ENCODE data around the gene TAX1BP1.
"Not testable (repeated sequence)": the region's sequence is repeated elsewhere in the genome, so short reads cannot be mapped to it uniquely, and the experiment has no call there.

The TAX1BP1 gene

DNA sequence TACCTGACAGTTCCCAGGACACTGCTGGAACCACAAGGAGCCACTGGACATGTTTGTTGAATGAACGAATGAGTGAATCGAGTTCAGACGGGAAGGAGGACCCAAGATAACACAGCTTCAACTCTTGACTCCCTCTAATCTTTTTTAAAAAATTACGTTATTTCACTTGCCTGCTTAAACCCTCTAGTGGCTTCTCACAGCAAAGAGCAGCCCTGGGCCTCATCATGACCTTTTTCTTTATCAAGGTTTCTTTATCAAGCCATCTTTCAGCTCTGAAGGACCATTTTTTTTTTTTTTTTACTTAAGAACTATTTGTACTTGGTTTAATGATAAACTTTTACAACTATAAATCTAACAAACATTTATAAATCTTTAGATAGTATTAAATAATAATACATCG, 110.6 kb downstream of the TAX1BP1 start:
- no peak for DNase-seq

DNA sequence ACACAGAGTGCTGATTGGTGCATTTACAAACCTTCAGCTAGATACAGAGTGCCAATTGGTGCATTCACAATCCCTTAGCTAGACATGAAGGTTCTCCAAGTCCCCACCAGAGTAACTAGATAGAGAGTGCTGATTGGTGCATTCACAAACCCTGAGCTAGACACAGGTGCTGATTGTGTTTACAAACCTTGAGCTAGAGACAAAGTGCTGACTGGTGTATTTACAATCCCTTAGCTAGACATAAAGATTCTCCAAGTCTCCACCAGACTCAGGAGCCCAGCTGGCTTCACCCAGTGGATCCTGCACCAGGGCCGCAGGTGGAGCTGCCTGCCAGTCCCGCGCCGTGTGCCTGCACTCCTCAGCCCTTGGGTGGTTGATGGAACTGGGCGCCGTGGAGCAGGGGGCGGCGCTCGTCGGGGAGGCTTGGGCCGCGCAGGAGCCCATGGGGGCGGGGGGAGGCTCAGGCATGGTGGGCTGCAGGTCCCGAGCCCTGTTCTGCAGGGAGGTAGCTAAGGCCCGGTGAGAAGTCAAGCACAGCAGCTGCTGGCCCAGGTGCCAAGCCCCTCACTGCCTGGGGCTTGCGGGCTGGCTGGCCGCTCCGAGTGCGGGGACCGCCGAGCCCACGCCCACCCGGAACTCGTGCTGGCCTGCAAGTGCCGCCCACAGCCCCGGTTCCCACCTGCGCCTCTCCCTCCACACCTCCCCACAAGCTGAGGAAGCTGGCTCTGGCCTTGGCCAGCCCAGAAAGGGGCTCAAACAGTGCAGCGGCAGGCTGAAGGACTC, 116.9 kb downstream of the TAX1BP1 start:
- DNase-seq, result not testable (repeated sequence)

DNA sequence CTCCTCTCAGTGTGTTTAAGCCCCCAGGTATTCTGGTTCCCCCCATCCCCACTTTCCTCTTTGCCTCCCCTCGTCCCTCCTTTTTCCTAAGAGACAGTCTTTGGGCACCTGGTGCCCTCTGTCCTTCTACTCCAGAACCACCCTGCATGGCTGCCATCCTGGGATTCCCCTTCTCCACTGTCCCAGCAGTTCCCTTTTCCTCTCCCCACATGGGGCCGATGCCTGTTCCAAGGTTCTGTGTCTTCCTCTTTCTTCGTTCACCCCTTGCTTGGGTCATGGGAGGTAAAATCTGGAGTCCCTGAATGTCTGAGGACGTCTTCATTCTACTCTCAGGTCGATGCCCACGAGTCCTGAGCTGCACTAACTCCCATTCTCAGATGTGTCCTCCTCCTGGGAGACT, 120.8 kb downstream of the TAX1BP1 start:
- no peak for DNase-seq

DNA sequence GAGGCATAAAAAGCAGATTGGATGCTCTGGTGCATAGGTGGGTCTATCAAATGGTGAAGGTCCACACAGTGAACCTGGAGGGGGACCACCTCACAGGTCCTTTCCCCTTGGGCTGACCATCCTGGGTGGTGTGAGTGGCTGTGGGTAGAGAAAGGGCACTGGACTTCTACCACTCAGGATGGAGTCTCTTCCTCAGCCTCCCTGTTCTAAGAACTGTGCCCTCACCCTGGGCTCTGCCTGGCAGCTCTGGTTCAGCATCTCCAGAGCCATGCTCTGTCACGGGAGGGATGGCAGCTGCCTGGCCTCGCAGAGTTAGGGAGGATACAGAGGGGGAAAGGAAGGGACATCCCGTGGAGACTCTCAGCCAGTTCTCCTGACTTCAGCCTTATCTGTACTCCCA, 121.8 kb downstream of the TAX1BP1 start:
- no peak for DNase-seq

DNA sequence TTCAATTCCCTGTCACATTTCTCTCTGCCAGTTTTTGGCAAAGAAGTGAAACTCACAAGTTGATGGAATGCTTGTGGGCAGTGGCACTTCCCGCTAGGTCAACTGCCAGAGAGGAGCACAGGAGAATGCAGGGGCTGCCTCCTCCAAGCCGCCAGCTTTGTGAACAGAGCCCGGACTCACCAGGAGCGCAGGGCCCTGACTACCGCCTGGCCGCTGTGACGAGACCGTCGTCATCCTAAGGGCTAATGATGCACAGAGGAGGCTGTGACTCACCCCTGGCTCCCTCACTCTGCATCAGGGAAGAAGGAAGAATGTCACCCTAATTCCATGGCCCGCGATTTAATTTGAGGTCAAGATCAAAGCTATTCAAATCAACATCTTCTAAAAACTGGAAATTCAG, 123.9 kb downstream of the TAX1BP1 start:
- no peak for DNase-seq

DNA sequence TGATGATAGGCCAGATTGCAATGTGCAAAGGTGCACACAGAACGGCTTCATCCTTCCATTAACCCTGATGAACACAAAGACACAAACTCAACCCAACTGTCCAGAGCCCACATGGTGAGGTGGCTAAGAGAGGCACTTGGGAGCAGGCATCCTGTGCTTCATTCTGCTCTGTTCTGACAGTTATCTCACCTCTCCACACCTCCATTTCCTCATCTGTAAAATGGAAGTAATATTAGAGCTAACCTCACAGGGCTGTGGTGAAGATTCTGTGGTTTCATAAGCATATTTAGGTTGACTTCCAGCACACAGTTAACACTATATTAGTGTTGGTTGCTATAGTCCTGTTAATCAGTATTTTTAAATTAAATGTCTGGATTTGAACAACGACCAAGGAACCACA, 126.3 kb downstream of the TAX1BP1 start:
- no peak for DNase-seq

DNA sequence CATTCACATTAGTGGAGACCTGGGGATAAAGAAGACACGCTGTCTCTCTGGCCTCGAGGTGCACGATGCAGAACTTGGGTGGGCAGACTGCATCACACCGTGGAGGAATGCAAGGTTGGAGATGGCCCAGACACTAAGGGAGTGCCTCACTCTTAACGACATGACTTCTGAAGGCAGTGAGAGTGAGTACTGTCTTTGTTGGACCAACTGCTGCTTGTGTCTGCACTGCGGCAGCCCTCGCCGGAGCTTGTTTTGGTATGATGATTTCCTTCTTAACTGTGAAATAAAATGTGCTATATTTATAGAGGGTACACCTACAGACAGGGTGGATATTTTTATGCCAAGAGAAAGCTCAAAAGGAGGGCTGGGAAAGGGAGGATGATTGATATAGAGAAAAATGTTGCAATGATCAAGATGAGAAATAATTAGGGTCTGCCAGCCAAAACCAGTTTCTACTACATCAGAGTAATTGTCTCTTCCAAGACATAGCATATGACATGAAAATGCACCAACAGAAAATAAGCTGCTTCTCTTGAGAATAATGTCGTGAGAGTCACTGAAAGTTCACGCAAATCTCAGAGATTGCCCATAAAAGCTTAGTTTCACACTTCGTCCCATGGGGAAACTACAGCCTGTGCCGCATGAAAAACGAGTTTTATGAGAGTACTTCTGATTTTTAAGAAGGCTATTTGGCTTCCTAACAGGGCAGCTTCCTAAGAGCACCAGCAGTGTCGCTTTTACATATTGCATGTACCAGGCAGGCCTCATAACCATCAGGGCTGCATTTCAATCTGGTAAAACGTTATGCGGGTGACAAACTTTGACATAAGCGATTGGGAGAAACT, 127.1 kb downstream of the TAX1BP1 start:
- no peak for DNase-seq

DNA sequence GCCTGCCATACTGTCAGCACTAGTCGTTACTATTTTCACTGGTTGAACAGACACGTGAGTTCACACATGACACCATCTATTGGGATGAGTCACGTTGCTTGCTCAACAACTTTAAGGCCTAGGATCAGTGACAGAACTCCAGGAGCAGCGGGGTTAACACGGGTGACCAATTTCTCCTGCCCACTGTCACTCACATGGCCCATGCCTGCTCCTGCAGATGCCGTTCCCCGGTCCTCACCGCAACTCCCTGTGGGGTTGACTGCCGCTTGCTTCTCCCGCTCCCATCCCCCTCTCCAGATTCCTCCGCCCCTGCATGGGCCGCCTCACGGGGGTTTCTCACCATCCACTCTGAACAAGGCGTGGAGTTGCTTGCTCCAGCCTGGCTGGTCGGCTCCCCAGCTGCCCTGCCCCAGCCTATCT, 128.2 kb downstream of the TAX1BP1 start:
- DNase-seq, result no peak

DNA sequence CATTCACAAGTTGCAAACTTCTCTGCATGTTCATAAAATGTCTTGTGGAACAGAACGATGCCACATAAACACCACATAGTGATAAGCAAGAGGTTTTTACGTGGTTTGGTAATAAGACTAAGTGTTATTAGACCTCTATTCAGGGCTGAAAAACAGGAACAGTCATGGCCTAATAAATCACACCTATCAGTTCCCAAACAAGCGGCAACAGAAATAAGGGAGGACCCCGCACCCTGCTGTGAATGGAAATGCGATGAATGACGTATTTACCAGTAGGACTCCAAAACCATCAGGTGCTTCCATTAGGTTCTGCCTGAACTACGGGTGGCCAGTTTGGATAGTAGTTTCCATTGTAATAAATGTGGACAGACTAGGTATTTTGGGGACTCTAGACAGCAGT, 129.1 kb downstream of the TAX1BP1 start:
- no peak for DNase-seq

DNA sequence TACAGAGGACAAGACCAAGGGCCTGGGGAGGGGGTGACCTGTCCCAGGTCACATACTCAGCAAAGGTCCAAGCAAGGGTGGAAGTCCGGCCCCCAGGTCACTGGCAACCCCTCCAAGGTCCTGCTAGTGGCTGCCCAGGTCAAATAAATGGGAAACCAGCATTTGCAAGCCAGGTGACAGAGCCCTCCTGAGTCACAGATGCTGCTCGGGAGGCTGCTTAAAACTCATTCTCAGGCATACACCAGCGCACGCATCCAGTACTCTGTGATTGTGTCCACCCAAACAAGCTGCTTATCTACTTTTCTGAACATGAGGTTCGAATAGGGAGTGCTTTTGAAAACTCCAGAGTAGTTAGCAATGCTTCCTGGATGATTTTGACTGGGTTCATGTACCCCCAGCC, 130.6 kb downstream of the TAX1BP1 start:
- no peak for DNase-seq

DNA sequence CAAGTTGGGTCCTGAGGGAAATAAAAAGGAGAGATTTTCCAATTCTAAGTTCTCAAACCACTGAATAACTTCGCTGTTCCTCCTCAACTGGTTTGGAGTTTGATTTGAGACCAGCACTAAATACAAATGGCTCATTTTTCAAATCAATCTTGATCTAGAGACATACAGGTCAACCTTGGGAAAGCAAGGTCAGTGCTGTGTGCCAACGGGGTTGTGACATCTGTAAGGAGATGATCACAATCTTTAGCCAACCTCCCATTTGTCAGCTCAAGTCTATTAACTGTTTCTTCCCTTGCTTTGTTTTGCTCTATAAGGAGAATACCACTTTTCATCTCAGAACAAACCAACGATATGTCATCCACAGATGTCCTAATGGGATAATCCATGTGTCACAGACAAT, 131.1 kb downstream of the TAX1BP1 start:
- DNase-seq, result no peak

DNA sequence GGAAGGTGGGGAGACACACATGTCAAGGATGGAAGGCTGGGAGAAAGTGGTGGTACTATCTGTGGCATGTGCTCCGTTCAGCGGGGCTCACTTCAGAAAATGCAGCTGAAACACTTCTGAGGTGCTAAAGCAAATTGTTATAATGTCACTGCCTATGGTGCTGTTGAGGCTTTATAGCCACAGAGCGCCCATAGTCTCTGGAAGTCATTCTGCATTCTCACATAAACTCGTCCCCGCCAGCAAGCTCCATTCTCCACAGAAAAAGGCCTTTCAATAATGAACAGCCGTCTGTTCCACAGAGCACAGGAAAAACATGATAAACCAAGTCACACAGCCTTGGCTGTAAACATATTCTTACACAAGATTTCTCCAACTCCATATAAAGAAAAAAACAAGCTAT, 131.9 kb downstream of the TAX1BP1 start:
- no peak for DNase-seq

DNA sequence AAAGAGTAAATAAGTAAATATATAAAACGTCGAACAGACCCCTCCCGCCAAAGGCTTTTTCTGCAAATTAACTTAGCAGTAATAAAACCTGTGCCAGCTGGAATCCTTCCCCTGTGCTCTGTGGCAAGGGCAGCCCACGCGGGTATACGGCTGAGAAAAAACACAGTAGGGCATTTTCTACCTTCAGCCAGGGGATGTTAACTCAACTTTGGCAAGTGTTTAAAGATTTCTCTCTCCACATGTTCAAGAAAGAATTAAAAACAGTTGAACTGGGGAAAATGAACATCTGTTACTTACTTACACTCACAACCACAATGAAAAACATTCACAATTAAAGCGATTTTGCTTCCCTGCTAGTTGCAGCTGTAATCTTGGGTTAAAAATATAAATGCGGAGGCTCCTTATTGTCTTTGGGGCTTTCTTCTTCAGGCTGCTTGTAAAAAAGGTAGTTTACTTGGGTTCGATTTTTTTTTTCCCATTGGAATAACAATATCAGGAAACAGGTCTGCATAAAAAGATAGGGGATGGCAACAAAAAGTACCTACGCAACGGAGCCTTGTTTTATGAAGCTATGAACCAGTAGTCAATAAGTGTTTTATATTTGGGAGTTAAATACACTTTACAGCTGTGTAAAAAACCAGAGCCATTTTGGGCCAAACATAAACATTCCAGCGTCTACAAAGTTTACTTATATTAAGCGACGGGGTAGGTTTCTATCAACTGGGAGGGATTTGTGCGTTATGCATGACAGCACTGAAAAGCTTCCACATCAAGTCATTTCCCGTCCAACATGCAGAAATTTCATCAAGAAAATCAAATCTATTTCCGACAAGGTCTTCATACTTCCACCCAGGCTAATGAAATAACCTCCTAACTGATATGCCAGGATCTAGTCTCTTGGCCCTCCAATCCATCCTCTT, 132.7 kb downstream of the TAX1BP1 start:
- no peak for DNase-seq

DNA sequence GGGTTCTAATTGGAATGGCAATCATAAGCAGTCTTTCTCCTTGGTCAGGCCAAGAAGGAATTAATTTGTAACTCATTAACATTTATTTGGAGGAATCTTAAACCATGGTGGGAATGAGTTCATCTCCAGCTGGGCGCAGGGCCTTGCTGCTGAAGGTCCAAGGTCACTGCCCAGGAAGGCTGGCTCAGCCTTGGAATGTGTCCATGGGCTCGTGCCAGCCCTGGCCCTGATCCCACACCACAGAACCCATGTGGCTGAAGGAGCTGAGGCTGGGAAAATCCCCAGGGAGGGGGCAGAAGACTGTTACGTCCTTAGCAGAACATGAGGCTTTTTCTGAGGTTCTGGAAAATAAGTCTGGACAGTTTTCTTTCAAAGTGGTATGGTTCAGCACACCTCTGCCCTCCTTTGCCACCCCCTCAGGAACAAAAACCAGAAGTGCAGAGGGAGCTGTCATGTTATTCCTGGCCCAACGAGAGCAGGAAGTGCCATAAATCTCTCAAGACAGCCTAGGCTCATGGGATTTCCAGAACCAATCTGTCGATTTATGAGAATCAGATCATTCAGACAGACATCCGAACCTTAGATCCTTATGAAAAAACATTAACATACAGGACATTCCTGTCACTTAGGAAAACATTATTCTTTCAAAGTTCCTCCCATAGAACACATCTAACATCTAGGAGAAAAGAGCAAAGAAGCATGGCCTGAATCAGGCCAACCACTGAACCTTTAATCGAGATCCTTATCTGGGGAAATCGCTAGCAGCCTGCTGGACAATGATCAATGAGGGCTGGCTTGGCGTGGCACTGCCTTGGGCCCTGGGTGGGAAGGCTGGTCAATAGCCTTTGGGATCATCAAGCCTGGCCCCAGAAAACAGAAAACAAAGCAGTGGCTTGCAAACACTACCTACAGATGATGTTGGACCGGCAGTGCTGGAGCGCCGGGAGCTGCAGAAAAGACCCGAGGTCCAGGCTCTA, 134.3 kb downstream of the TAX1BP1 start:
- DNase-seq, result no peak

DNA sequence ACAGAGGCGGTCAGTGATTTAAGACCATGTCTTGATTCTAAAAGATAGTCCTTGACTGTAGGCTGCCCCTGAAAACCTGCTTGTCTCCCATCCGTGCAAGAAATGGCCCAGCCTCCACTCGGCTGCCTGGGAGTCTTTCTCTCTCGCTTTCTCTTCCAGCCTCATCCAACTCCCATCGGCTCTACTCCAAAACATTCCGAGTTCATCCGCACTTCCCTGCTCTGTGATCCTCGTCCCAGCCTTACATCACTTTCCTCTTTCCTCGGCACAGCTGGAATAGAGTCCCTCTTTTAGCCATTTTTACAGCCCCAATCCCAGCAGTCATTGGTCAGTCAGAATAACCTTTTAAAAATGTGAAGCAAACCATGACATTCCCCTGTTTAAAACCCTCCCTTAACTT, 135.1 kb downstream of the TAX1BP1 start:
- no peak for DNase-seq

DNA sequence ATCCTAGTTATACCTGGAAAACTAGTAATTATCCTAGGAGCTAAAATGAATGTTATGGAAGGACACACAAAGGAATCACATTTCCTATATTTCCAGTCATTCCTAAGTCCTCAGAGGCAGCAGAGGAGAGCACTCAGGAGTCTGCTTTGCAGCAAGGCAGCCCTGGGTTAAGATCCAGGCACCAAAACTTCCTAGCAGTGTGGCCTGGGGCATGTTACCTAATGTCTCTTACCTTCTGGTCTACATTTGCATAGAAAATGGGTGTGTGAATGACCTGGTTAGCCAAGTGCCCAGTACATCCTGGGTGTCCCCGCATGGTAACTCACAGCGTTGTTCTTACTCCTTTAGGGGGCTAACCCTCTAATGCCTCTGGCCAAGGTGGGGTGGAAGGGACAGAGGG, 135.9 kb downstream of the TAX1BP1 start:
- no peak for DNase-seq

DNA sequence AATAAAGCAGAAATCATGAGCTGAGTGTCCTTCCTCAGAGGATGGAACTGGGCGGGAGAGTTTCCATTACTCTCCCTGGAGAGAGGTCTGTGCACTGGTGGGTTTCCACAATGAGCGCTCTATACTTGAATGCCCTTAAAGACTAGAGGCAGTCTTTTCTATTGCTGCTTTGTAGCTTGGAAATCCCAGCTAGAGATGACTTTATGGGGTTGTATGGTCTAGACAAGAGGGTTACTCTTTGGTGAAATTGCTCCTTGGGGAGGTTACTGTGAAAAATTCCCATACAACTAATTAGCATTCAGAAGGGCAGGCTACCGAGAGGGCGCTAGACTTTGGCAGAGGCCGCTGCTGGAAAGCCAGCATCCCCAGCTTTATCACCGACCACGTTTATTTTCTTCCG, 136.8 kb downstream of the TAX1BP1 start:
- no peak for DNase-seq
